ENCODE data around the gene CYREN.

- TF ChIP-seq CTCF (conservative IDR thresholded peaks at IDR 0.05; ENCODE audit: low read length), result no peak
- no peak for TF ChIP-seq EZH2phosphoT487 (IDR thresholded peaks at IDR 0.05; ENCODE audit: borderline replicate concordance)
Measured at GRCh38 chr7:135186841-135187253, 16.3 kb upstream of the CYREN start.
